Measurements from ENCODE around the gene EPX.

- TF ChIP-seq POLR2A (IDR thresholded peaks at IDR 0.05; ENCODE audit: extremely low read depth, insufficient read length) (no peak), CTCF (IDR thresholded peaks at IDR 0.05; ENCODE audit: low read depth, low read length) (no peak)
Measured at GRCh38 chr17:58170622-58171021, 21.9 kb upstream of the EPX start.
